Activated naive CD8-positive, alpha-beta T cell treated with anti-CD3 and anti-CD28 coated beads, Interleukin-2, amount 10 ng/mL, durations not matched to agents 7 days and 5 days (primary cell): ENCODE results near the gene IGFL1. TPM values are rescaled to one million over a fixed set of nuclear protein-coding genes. Genes with fewer than 3 reads are reported as not detected.
"Not testable (repeated sequence)": the region's sequence is repeated elsewhere in the genome, so short reads cannot be mapped to it uniquely, and the experiment has no call there.

Experiments used
- ATAC-seq: fragments of 150-1000 bp; cut with Tn5 transposase; one replicate; pipeline ENCODE4 v1.10.0; 2021; ENCODE audit warnings: low read depth, moderate library complexity
- POLR2A ChIA-PET: fragments of 350-600 bp; sonication (Branson Sonifier 250); formaldehyde crosslinking; loops from one replicate; lab custom pipeline; 2021; ENCODE audit warnings: antibody characterized with exemption; lab: Charles Lee
- DNase-seq: peaks from one replicate; pipeline ENCODE4 v3.0.0; 2021
- H3K27ac Mint-ChIP-seq: one replicate; pipeline ENCODE4 v1.8.0; 2022; ENCODE audit warnings: mild to moderate bottlenecking, mixed read lengths
- H3K27me3 Mint-ChIP-seq: one replicate; pipeline ENCODE4 v1.8.0; 2022; ENCODE audit warnings: mild to moderate bottlenecking, moderate library complexity, mixed read lengths
- H3K36me3 Mint-ChIP-seq: one replicate; pipeline ENCODE4 v1.8.0; 2021; ENCODE audit warnings: mild to moderate bottlenecking, mixed read lengths
- H3K4me1 Mint-ChIP-seq: one replicate; pipeline ENCODE4 v1.8.0; 2021; ENCODE audit warnings: mixed read lengths
- H3K4me3 Mint-ChIP-seq: one replicate; pipeline ENCODE4 v1.8.0; 2022; ENCODE audit warnings: mild to moderate bottlenecking, moderate library complexity, mixed read lengths
- H3K9me3 Mint-ChIP-seq: one replicate; pipeline ENCODE4 v1.8.0; 2021; ENCODE audit warnings: mixed read lengths
- total RNA-seq, 2 experiments: library from RNA; stranded (reverse); gene quantifications; one replicate each; pipeline ENCODE4 v1.2.3, GENCODE V29; 2021

IGFL1 gene
- total RNA-seq, 2 experiments from 2014 or later, result not detected

- not testable (repeated sequence) for ATAC-seq, H3K9me3 Mint-ChIP-seq, H3K4me3 Mint-ChIP-seq, H3K36me3 Mint-ChIP-seq, H3K27ac Mint-ChIP-seq, H3K4me1 Mint-ChIP-seq, DNase-seq
- POLR2A ChIA-PET, result interaction anchor here (0.6 kb wide), 1 partner anchor 17 kb away, joined by 4 read pairs; no protein-coding TSS in a partner anchor
- peaks cover 65% of the 10 kb centered on the region for H3K27me3 Mint-ChIP-seq
Observed at GRCh38 chr19:46243081-46243654, 13.6 kb downstream of the IGFL1 start.

- no peaks in the 10 kb centered on the region for H3K36me3 Mint-ChIP-seq
- no peak for ATAC-seq
- peaks cover 5% of the 10 kb centered on the region for H3K4me1 Mint-ChIP-seq
- POLR2A ChIA-PET, result no interaction called here
- H3K4me3 Mint-ChIP-seq, result no peak overlapping the region
- DNase-seq, result no peak
- no peak overlapping the region for H3K27ac Mint-ChIP-seq
- H3K27me3 Mint-ChIP-seq, result peaks cover 84% of the 10 kb centered on the region
- H3K9me3 Mint-ChIP-seq, result no peaks in the 10 kb centered on the region
Observed at GRCh38 chr19:46250076-46250735, 20.7 kb downstream of the IGFL1 start.

GRCh38 chr19:46251416-46251815 lies 21.9 kb downstream of the IGFL1 start:
- H3K4me3 Mint-ChIP-seq, result no peak overlapping the region
- POLR2A ChIA-PET, result no interaction called here
- peaks cover 85% of the 10 kb centered on the region for H3K27me3 Mint-ChIP-seq
- ATAC-seq (no peak), DNase-seq (no peak)
- H3K4me1 Mint-ChIP-seq, result peaks cover 5% of the 10 kb centered on the region
- no peaks in the 10 kb centered on the region for H3K9me3 Mint-ChIP-seq
- H3K36me3 Mint-ChIP-seq, result no peaks in the 10 kb centered on the region
- peak overlapping the region; percentile 19 for H3K27ac Mint-ChIP-seq

- Mint-ChIP-seq H3K27me3 (peaks cover 87% of the 10 kb centered on the region), H3K36me3 (no peaks in the 10 kb centered on the region), H3K27ac (no peak overlapping the region), H3K4me1 (peaks cover 5% of the 10 kb centered on the region), H3K9me3 (no peaks in the 10 kb centered on the region), H3K4me3 (no peak overlapping the region)
- DNase-seq (no peak), ATAC-seq (no peak)
- POLR2A ChIA-PET, result no interaction called here
Observed at GRCh38 chr19:46254776-46255175, 25.2 kb downstream of the IGFL1 start.

GRCh38 chr19:46256855-46257254 lies 27.3 kb downstream of the IGFL1 start:
- no peak for DNase-seq
- Mint-ChIP-seq H3K4me1 (peaks cover 5% of the 10 kb centered on the region), H3K4me3 (no peak overlapping the region), H3K27ac (no peak overlapping the region), H3K9me3 (no peaks in the 10 kb centered on the region), H3K27me3 (peaks cover 91% of the 10 kb centered on the region), H3K36me3 (no peaks in the 10 kb centered on the region)
- POLR2A ChIA-PET, result no interaction called here
- no peak for ATAC-seq

- H3K36me3 Mint-ChIP-seq, POLR2A ChIA-PET, H3K27ac Mint-ChIP-seq, H3K4me3 Mint-ChIP-seq, DNase-seq, H3K9me3 Mint-ChIP-seq, ATAC-seq: not testable (repeated sequence)
- Mint-ChIP-seq H3K4me1 (peaks cover 13% of the 10 kb centered on the region), H3K27me3 (peaks cover 84% of the 10 kb centered on the region)
Observed at GRCh38 chr19:46261501-46261900, 32.0 kb downstream of the IGFL1 start.

- peak; percentile 85 for ATAC-seq
- H3K9me3 Mint-ChIP-seq, result not testable (repeated sequence)
- POLR2A ChIA-PET, result interaction anchor here (1.0 kb wide), 1 partner anchor 184 kb away, joined by 3 read pairs; no protein-coding TSS in a partner anchor
Observed at GRCh38 chr19:46262684-46263296, 33.2 kb downstream of the IGFL1 start.

GRCh38 chr19:46264801-46265200 lies 35.3 kb downstream of the IGFL1 start:
- peaks cover 83% of the 10 kb centered on the region for H3K27me3 Mint-ChIP-seq
- not testable (repeated sequence) for H3K36me3 Mint-ChIP-seq, ATAC-seq, DNase-seq, H3K4me3 Mint-ChIP-seq, H3K9me3 Mint-ChIP-seq, H3K27ac Mint-ChIP-seq
- POLR2A ChIA-PET, result interaction anchor here (0.6 to 1.3 kb wide), 3 partner anchors 15 to 236 kb away, joined by 3 to 5 read pairs (median 3); no protein-coding TSS in a partner anchor
- peaks cover 16% of the 10 kb centered on the region for H3K4me1 Mint-ChIP-seq

More at GRCh38 chr19:46262684-46263296, 33.2 kb downstream of the IGFL1 start:
- Mint-ChIP-seq H3K27ac (peak overlapping the region; percentile 67), H3K4me1 (peaks cover 13% of the 10 kb centered on the region), H3K27me3 (peaks cover 82% of the 10 kb centered on the region), H3K4me3 (peak overlapping the region; percentile 49)
- DNase-seq, H3K36me3 Mint-ChIP-seq: not testable (repeated sequence)

- Mint-ChIP-seq H3K27ac (no peak overlapping the region), H3K4me3 (no peak overlapping the region), H3K9me3 (no peaks in the 10 kb centered on the region), H3K4me1 (peaks cover 16% of the 10 kb centered on the region), H3K36me3 (no peaks in the 10 kb centered on the region), H3K27me3 (peaks cover 82% of the 10 kb centered on the region)
- DNase-seq, result peak; percentile 51
- ATAC-seq, result peak; percentile 54
- POLR2A ChIA-PET, result interaction anchor here (0.6 to 1.3 kb wide), 3 partner anchors 71 to 496 kb away, joined by 3 to 5 read pairs (median 5); partner anchors contain the start of gene SIX5
Observed at GRCh38 chr19:46265217-46265828, 35.8 kb downstream of the IGFL1 start.

- no peak overlapping the region for H3K4me3 Mint-ChIP-seq
- H3K27me3 Mint-ChIP-seq, result peaks cover 78% of the 10 kb centered on the region
- POLR2A ChIA-PET, result no interaction called here
- ATAC-seq (no peak), DNase-seq (no peak)
- H3K36me3 Mint-ChIP-seq, result no peaks in the 10 kb centered on the region
- H3K9me3 Mint-ChIP-seq, result no peaks in the 10 kb centered on the region
- peaks cover 4% of the 10 kb centered on the region for H3K4me1 Mint-ChIP-seq
- H3K27ac Mint-ChIP-seq, result no peak overlapping the region
Observed at GRCh38 chr19:46269101-46269500, 39.6 kb downstream of the IGFL1 start.

- H3K36me3 Mint-ChIP-seq, result no peaks in the 10 kb centered on the region
- no peak overlapping the region for H3K4me3 Mint-ChIP-seq
- peaks cover 3% of the 10 kb centered on the region for H3K4me1 Mint-ChIP-seq
- H3K27me3 Mint-ChIP-seq, result peaks cover 62% of the 10 kb centered on the region
- ATAC-seq (no peak), DNase-seq (no peak)
- no peaks in the 10 kb centered on the region for H3K9me3 Mint-ChIP-seq
- POLR2A ChIA-PET, result interaction anchor here (0.6 kb wide), 1 partner anchor 12 kb away, joined by 3 read pairs; no protein-coding TSS in a partner anchor
- no peak overlapping the region for H3K27ac Mint-ChIP-seq
Observed at GRCh38 chr19:46270521-46271256, 41.1 kb downstream of the IGFL1 start.

GRCh38 chr19:46271481-46272197 lies 42.1 kb downstream of the IGFL1 start:
- no peak overlapping the region for H3K27ac Mint-ChIP-seq
- peaks cover 53% of the 10 kb centered on the region for H3K27me3 Mint-ChIP-seq
- DNase-seq (no peak), ATAC-seq (no peak)
- no peaks in the 10 kb centered on the region for H3K36me3 Mint-ChIP-seq
- no peak overlapping the region for H3K4me3 Mint-ChIP-seq
- POLR2A ChIA-PET, result no interaction called here
- H3K9me3 Mint-ChIP-seq, result no peaks in the 10 kb centered on the region
- H3K4me1 Mint-ChIP-seq, result peaks cover 3% of the 10 kb centered on the region
